Kidney epithelial cell (primary cell): ENCODE data around the gene WDFY3. TPM values are rescaled to one million over a fixed set of nuclear protein-coding genes. Genes with fewer than 3 reads are reported as not detected.

Experiments used
- DNase-seq: peaks from one replicate; pipeline ENCODE4 v3.0.0-alpha.2; 2010; ENCODE audit warnings: low read depth
- H3K27me3 ChIP-seq: 2 replicates; pipeline ENCODE4 v1.6.0; 2011; ENCODE audit warnings: low read length; ENCODE audit not compliant: control insufficient read depth, insufficient read depth
- H3K36me3 ChIP-seq: 2 replicates; pipeline ENCODE4 v1.5.1; 2011; ENCODE audit warnings: low read length; ENCODE audit not compliant: control insufficient read depth, insufficient read depth
- H3K4me3 ChIP-seq: 2 replicates; pipeline ENCODE4 v1.5.1; 2011; ENCODE audit warnings: low read depth, mild to moderate bottlenecking, control low read depth, low read length
- total RNA-seq: library from RNA; depleted of rRNA; stranded (reverse); fragments of >200 nt; gene quantifications from 2 replicates; pipeline ENCODE4 v1.2.3, GENCODE V29; 2015
- TF ChIP-seq, protein P1 (sequence below): IDR thresholded peaks from 2 replicates; pipeline ENCODE4 v1.5.1; 2011; ENCODE audit warnings: mild to moderate bottlenecking, moderate library complexity, low read length, control low read depth, inconsistent platforms; ENCODE audit not compliant: insufficient read depth, poor library complexity, severe bottlenecking

Gene WDFY3
- total RNA-seq, 1 donor from 2014 or later: 54.4 TPM

DNA sequence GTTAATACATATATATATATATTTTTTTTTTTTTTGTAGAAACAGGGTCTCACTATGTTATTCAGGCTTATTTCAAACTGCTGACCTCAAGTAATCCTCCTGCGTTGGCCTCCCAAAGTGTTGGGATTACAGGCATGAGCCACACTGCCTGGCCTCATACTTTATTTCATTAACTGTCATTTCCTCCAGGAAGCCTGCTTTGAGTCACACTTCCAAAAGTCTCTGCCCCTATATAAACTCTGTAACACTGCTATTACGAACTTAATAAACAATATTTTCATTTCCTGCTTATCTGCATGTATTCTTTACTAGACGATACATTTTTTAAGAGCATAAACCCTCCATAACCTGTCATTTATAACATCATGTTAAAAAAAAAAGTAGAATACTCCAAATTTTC is 167.2 kb downstream of the WDFY3 start:
- no peaks in the 10 kb centered on the region for H3K36me3 ChIP-seq
- TF ChIP-seq, protein P1, sequence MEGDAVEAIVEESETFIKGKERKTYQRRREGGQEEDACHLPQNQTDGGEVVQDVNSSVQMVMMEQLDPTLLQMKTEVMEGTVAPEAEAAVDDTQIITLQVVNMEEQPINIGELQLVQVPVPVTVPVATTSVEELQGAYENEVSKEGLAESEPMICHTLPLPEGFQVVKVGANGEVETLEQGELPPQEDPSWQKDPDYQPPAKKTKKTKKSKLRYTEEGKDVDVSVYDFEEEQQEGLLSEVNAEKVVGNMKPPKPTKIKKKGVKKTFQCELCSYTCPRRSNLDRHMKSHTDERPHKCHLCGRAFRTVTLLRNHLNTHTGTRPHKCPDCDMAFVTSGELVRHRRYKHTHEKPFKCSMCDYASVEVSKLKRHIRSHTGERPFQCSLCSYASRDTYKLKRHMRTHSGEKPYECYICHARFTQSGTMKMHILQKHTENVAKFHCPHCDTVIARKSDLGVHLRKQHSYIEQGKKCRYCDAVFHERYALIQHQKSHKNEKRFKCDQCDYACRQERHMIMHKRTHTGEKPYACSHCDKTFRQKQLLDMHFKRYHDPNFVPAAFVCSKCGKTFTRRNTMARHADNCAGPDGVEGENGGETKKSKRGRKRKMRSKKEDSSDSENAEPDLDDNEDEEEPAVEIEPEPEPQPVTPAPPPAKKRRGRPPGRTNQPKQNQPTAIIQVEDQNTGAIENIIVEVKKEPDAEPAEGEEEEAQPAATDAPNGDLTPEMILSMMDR: no peak
- no peaks in the 10 kb centered on the region for H3K27me3 ChIP-seq
- no peak overlapping the region for H3K4me3 ChIP-seq
- DNase-seq: no peak

DNA sequence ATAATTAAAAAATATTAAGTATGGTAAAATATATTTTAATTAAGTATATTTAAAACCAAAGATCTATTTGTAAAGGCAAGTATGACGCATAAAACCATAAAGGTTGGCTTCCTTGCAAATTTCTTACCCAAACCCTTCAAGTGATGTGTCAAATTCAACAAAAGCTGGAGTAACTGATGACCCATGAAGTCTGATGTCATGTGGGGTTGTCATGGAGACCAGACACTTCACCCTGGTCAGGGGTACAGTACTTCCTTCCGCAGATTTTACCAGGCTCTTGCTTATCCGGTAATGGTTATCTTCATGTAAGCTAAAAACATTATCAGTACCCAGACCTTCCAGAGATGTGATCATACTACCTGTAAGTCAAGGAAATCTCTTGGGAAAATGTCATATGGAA is 170.1 kb downstream of the WDFY3 start:
- H3K36me3 ChIP-seq: no peaks in the 10 kb centered on the region
- H3K27me3 ChIP-seq: no peaks in the 10 kb centered on the region
- H3K4me3 ChIP-seq: no peak overlapping the region
- no peak for DNase-seq
- TF ChIP-seq, protein P1: no peak

DNA sequence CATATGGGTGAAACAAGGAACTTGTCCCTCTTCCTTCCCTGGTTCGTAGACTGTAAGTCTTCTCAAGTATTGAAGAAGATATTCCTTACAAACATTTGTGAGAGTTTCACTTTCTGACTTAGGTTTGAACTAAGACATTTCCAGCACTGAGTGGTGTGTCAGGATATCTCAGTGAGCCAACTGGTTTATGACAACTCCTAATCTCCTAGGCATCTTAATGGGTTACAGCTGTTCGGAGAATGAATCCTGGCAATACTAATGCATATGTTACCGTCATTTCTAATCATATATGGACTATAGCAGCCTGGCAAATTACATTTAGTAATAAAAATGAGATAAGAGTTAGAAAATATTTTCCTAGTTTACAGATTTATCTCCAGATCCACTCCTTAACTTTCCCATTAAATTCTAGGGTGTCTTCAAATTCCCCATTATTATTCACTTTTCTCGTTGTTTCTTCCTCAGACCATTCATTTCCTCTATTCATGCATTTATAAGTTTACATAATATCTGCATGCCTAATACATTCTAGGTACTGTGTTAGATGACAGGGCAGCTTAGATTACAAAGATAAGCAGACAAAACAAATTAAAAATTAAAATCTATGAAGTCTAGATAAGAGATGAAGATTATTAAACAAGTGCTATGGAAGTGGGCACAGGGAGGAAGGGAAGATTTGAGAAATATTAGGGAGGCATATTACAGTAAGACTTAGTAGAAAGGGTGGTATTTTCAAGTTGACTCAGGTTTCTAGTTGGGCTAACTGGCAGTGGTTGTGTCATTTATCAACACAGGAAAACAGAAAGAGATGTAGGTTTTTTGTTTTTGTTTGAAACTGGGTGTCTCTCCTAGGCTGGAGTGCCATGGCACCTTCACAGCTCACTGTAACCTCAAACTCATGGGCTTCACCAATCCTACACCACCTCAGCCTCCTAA is 173.9 kb downstream of the WDFY3 start:
- H3K27me3 ChIP-seq: no peaks in the 10 kb centered on the region
- no peak for DNase-seq
- TF ChIP-seq, protein P1: no peak
- no peak overlapping the region for H3K4me3 ChIP-seq
- no peaks in the 10 kb centered on the region for H3K36me3 ChIP-seq

DNA sequence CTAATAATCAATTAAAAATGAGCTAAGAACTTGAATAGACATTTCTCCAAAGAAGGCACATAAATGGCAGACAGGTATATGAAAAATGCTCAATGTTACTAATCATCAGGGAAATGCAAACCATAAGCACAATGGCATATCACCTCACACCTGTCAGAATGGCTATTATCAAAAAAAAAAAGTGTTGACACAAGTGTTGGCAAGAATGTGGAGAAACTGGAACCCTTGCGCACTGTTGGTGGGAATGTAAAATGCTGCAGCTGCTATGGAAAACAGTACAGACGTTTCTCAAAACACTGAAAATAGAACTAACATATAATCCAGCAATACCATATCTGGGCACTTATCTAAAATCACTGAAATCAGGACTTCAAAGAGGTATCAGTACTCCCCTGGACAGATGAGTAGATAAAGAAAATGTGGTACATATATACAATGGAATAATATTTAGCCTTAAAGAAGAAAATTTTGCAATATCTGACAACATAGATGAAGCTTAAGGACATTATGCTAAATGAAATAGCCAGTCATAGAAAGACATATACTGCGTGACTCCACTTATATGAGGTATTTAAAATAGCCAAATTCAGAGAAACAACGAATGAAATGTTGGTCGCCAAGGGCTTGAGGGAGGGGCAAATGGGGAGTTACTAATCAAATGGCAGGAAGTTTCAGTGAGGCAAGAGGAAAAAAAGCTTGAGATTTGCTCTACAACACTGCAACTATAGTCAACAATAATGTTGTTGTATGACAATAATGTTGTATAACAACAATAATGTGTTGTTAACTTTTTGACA is 175.5 kb downstream of the WDFY3 start:
- H3K4me3 ChIP-seq: no peak overlapping the region
- no peaks in the 10 kb centered on the region for H3K27me3 ChIP-seq
- no peaks in the 10 kb centered on the region for H3K36me3 ChIP-seq
- TF ChIP-seq, protein P1: no peak
- DNase-seq: no peak

DNA sequence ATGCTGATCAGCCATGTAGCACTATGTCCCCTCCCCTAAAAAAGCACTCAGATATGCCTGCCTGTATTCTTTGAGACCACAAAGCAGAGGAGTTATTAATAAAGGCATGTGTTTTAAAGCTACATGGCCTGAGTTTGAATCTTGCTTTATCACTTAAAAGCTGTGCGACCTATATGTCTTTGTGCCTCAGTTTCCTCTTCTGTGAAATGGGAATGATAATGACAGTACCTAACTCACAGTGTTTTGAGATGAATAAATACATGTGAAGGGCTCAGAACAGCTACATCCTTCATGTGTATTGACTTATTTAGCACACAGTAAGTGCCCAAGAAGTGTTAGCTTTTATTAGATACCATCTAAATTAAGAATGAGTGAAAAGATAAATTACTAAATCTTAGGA is 180.0 kb downstream of the WDFY3 start:
- Histone ChIP-seq H3K27me3 (no peaks in the 10 kb centered on the region), H3K36me3 (peaks cover 1% of the 10 kb centered on the region), H3K4me3 (no peak overlapping the region)
- no peak for DNase-seq
- TF ChIP-seq, protein P1: no peak
